PC-3 (cell line): ENCODE results near the gene AGAP6. TPM values are rescaled to one million over a fixed set of nuclear protein-coding genes. Genes with fewer than 3 reads are reported as not detected.
"Not testable (repeated sequence)": the region's sequence is repeated elsewhere in the genome, so short reads cannot be mapped to it uniquely, and the experiment has no call there.

Source experiments
- ATAC-seq: fragments of 200-7000 bp; cut with Tn5 transposase; 2 replicates; pipeline ENCODE4 v1.9.1; 2020; ENCODE audit warnings: mild to moderate bottlenecking, moderate library complexity
- BruUV-seq: library from RNA; stranded (reverse); fragments of 400-500 nt; replicated peaks from 2 replicates; lab custom pipeline; 2021; lab: Mats Ljungman, UMichigan
- CTCF ChIA-PET: fragments of 300-600 bp; sonication (Branson Sonifier 250); formaldehyde crosslinking; loops from one replicate; lab custom pipeline; 2022; ENCODE audit warnings: antibody characterized with exemption; lab: Charles Lee
- POLR2A ChIA-PET: fragments of 300-600 bp; sonication (Branson Sonifier 250); formaldehyde crosslinking; loops from one replicate; lab custom pipeline; 2022; ENCODE audit warnings: antibody characterized with exemption; ENCODE audit not compliant: unreplicated experiment; lab: Charles Lee
- DNase-seq: peaks from one replicate; pipeline ENCODE4 v3.0.0-alpha.2; 2015
- H2AFZ ChIP-seq: fragments of 300-600 bp; sonication (generic); 2 replicates; pipeline ENCODE4 v1.6.0; 2016; ENCODE audit warnings: antibody characterized with exemption, low read length
- H3F3A ChIP-seq: fragments of 300-600 bp; sonication (generic); one replicate; pipeline ENCODE4 v1.6.0; 2017; ENCODE audit warnings: antibody characterized with exemption, low read length, control low read depth, mild to moderate bottlenecking; ENCODE audit not compliant: unreplicated experiment
- H3K27ac ChIP-seq: fragments of 300-600 bp; sonication (generic); 2 replicates; pipeline ENCODE4 v1.5.1; 2016; ENCODE audit warnings: mild to moderate bottlenecking, low read length
- H3K27me3 ChIP-seq: fragments of 300-600 bp; sonication (generic); 2 replicates; pipeline ENCODE4 v1.6.1; 2016; ENCODE audit warnings: low read length, mixed read lengths
- H3K36me3 ChIP-seq: fragments of 300-600 bp; sonication (generic); 2 replicates; pipeline ENCODE4 v1.6.1; 2016; ENCODE audit warnings: low read depth, mixed run types, low read length, mixed read lengths
- H3K4me1 ChIP-seq: fragments of 300-600 bp; sonication (generic); 2 replicates; pipeline ENCODE4 v1.5.1; 2016; ENCODE audit warnings: low read length; ENCODE audit not compliant: insufficient read depth
- H3K4me2 ChIP-seq: fragments of 300-600 bp; sonication (generic); 2 replicates; pipeline ENCODE4 v1.6.0; 2016; ENCODE audit warnings: low read length
- H3K4me3 ChIP-seq: fragments of 300-600 bp; sonication (generic); 2 replicates; pipeline ENCODE4 v1.5.1; 2016; ENCODE audit warnings: mild to moderate bottlenecking, low read length, mixed read lengths
- H3K79me2 ChIP-seq: fragments of 300-600 bp; sonication (generic); 2 replicates; pipeline ENCODE4 v1.6.1; 2017; ENCODE audit warnings: low read length, mixed read lengths
- H3K9ac ChIP-seq: fragments of 300-600 bp; sonication (generic); 2 replicates; pipeline ENCODE4 v1.6.0; 2016; ENCODE audit warnings: mild to moderate bottlenecking, low read length
- H3K9me2 ChIP-seq: fragments of 300-600 bp; sonication (generic); replicated peaks from 2 replicates; pipeline ENCODE4 v1.6.1; 2016; ENCODE audit warnings: mixed run types, low read length, mixed read lengths
- H3K9me3 ChIP-seq: fragments of 300-600 bp; sonication (generic); 2 replicates; pipeline ENCODE4 v1.6.1; 2016; ENCODE audit warnings: low read length, mixed read lengths
- H4K20me1 ChIP-seq: fragments of 300-600 bp; sonication (generic); 2 replicates; pipeline ENCODE4 v1.6.1; 2016; ENCODE audit warnings: low read length, mixed read lengths
- CTCF ChIP-seq: fragments of 300-600 bp; sonication (generic); conservative IDR thresholded peaks from 2 replicates; pipeline ENCODE4 v1.5.1; 2017; ENCODE audit warnings: antibody characterized with exemption, low read depth, mild to moderate bottlenecking, low read length
- EZH2 ChIP-seq: fragments of 300-600 bp; sonication (generic); IDR thresholded peaks from one replicate; pipeline ENCODE4 v1.6.1; 2017; ENCODE audit warnings: antibody characterized with exemption, mild to moderate bottlenecking, low read length; ENCODE audit not compliant: unreplicated experiment
- EZH2phosphoT487 ChIP-seq: fragments of 300-600 bp; sonication (generic); IDR thresholded peaks from 2 replicates; pipeline ENCODE4 v1.6.1; 2018; ENCODE audit warnings: mild to moderate bottlenecking, antibody characterized with exemption, low read length, borderline replicate concordance
- intact Hi-C: fragments of 100-400 bp; cut with micrococcal nuclease; formaldehyde crosslinking; loops from 2 replicates; pipeline ENCODE4 v1.9.0; 2023
- total RNA-seq: library from RNA; depleted of rRNA; stranded (reverse); fragments of >200 nt; gene quantifications from 2 replicates; pipeline ENCODE4 v1.2.3, GENCODE V29; 2014

Gene AGAP6
- total RNA-seq, 1 experiment from 2014 or later = 38.5 TPM

GRCh38 chr10:50020451-50021024, 32.3 kb downstream of the AGAP6 start:
- H3K4me2 ChIP-seq, H3K9ac ChIP-seq, H3K9me3 ChIP-seq, H4K20me1 ChIP-seq, H3K27me3 ChIP-seq, BruUV-seq, H2AFZ ChIP-seq, POLR2A ChIA-PET, CTCF ChIA-PET, H3K4me1 ChIP-seq, H3K4me3 ChIP-seq, H3K9me2 ChIP-seq, H3K27ac ChIP-seq, intact Hi-C loops, H3K79me2 ChIP-seq, H3F3A ChIP-seq, H3K36me3 ChIP-seq, ATAC-seq, DNase-seq: not testable (repeated sequence)

GRCh38 chr10:50021646-50022045, 33.4 kb downstream of the AGAP6 start:
- H3K4me3 ChIP-seq = no peak overlapping the region
- no peaks in the 10 kb centered on the region for H3K9me2 ChIP-seq
- H4K20me1 ChIP-seq = no peaks in the 10 kb centered on the region
- DNase-seq = no peak
- no TSS peak for BruUV-seq
- no peak for ATAC-seq
- CTCF ChIA-PET = no interaction called here
- no peaks in the 10 kb centered on the region for H3K4me1 ChIP-seq
- no peaks in the 10 kb centered on the region for H3K27me3 ChIP-seq
- no peaks in the 10 kb centered on the region for H3K79me2 ChIP-seq
- H3K36me3 ChIP-seq = no peaks in the 10 kb centered on the region
- no peak overlapping the region for H2AFZ ChIP-seq
- H3F3A ChIP-seq = no peaks in the 10 kb centered on the region
- intact Hi-C loops = no loop called here
- H3K9me3 ChIP-seq = no peaks in the 10 kb centered on the region
- H3K4me2 ChIP-seq = no peak overlapping the region
- no peak overlapping the region for H3K27ac ChIP-seq
- TF ChIP-seq EZH2 (no peak), EZH2phosphoT487 (no peak), CTCF (no peak)
- POLR2A ChIA-PET = no interaction called here
- no peak overlapping the region for H3K9ac ChIP-seq

- H3F3A ChIP-seq, H3K4me1 ChIP-seq, POLR2A ChIA-PET, BruUV-seq, H4K20me1 ChIP-seq, DNase-seq, H3K9me3 ChIP-seq, H3K27ac ChIP-seq, H3K4me3 ChIP-seq, H3K9ac ChIP-seq, ATAC-seq, H3K79me2 ChIP-seq, H3K4me2 ChIP-seq, H3K27me3 ChIP-seq, H3K36me3 ChIP-seq, H2AFZ ChIP-seq, CTCF ChIA-PET, intact Hi-C loops, H3K9me2 ChIP-seq: not testable (repeated sequence)
Measured at GRCh38 chr10:50024716-50025383, 36.6 kb downstream of the AGAP6 start.
